GM19467 (cell line): ENCODE results near the gene APOM.

ENCODE experiments used
- ATAC-seq: cut with Tn5 transposase; IDR thresholded peaks from one replicate; pipeline ENCODE4 v1.9.1; 2021; ENCODE audit warnings: mild to moderate bottlenecking, moderate library complexity; ENCODE audit not compliant: unreplicated experiment

APOM gene

GRCh38 chr6:31677955-31678354 lies 22.3 kb downstream of the APOM start:
- no peak for ATAC-seq

- ATAC-seq: no peak
Observed at GRCh38 chr6:31680226-31681134, 24.8 kb downstream of the APOM start, which contains the start of gene LY6G5C. LY6G5C (minus strand) TSS chr6:31681067; CDS start chr6:31680373, 694 bp downstream.

GRCh38 chr6:31681135-31681671 lies 25.5 kb downstream of the APOM start:
- no peak for ATAC-seq

GRCh38 chr6:31683591-31683990 lies 27.9 kb downstream of the APOM start:
- ATAC-seq: no peak

GRCh38 chr6:31686483-31686882 lies 30.8 kb downstream of the APOM start:
- ATAC-seq: no peak

GRCh38 chr6:31687321-31687720 lies 31.6 kb downstream of the APOM start:
- no peak for ATAC-seq

GRCh38 chr6:31687860-31688693 lies 32.4 kb downstream of the APOM start:
- ATAC-seq: no peak

- no peak for ATAC-seq
Observed at GRCh38 chr6:31689249-31690110, 33.8 kb downstream of the APOM start.

- no peak for ATAC-seq
Observed at GRCh38 chr6:31690231-31691077, 34.8 kb downstream of the APOM start.

- no peak for ATAC-seq
Observed at GRCh38 chr6:31691078-31691463, 35.4 kb downstream of the APOM start.

- no peak for ATAC-seq
Observed at GRCh38 chr6:31691564-31692108, 35.9 kb downstream of the APOM start.

- no peak for ATAC-seq
Observed at GRCh38 chr6:31692353-31692752, 36.7 kb downstream of the APOM start.

GRCh38 chr6:31692886-31693285 lies 37.2 kb downstream of the APOM start:
- ATAC-seq: no peak

GRCh38 chr6:31693535-31693934 lies 37.8 kb downstream of the APOM start:
- no peak for ATAC-seq

- ATAC-seq: no peak
Observed at GRCh38 chr6:31697555-31697954, 41.9 kb downstream of the APOM start.

- no peak for ATAC-seq
Observed at GRCh38 chr6:31700740-31701401, 45.2 kb downstream of the APOM start.

- ATAC-seq: no peak
Observed at GRCh38 chr6:31701666-31702404, 46.1 kb downstream of the APOM start.

- no peak for ATAC-seq
Observed at GRCh38 chr6:31702405-31702818, 46.7 kb downstream of the APOM start.
